GM18517 (cell line): ENCODE data around the gene SPPL2A.
"Not testable (repeated sequence)": the region's sequence is repeated elsewhere in the genome, so short reads cannot be mapped to it uniquely, and the experiment has no call there.

Experiments
- ATAC-seq: cut with Tn5 transposase; IDR thresholded peaks from one replicate; pipeline ENCODE4 v1.9.1; 2021; ENCODE audit warnings: mild to moderate bottlenecking, moderate library complexity; ENCODE audit not compliant: unreplicated experiment

Gene SPPL2A

GRCh38 chr15:50694634-50695165 lies 70.8 kb downstream of the SPPL2A start:
- not testable (repeated sequence) for ATAC-seq

DNA sequence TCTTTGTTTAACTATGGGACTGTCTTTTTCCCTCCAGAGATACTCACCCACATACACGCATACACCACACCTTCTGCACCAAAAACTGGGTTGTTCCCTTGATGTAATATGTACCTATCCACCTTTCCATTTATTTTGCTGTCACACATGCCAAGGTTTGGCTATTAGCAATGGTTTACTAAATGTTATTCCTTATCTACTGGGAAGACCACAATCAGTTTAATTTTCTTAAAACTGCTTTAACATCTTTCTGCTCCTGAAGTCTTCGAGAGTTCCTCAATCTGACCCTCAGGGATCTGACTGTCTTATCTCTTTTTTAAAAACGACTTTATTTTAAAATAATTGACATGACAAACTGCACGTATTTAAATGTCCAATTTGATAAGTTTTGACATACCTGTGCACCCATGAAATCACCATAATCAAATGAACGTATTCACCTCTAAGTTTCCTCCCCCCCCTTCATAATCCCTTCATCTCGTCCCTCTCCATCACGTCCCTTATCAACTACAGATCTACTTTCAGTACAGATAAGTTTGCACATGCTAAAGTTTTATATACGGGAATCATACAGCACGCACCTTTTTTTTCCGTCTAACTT lies 78.1 kb downstream of the SPPL2A start:
- ATAC-seq: no peak

- ATAC-seq: peak; percentile 75
Observed at GRCh38 chr15:50686469-50687301, 78.8 kb downstream of the SPPL2A start, which contains the start of gene TRPM7. TSS of gene TRPM7 (minus strand) at chr15:50686797. CDS start at chr15:50686533, 264 bp downstream.

DNA sequence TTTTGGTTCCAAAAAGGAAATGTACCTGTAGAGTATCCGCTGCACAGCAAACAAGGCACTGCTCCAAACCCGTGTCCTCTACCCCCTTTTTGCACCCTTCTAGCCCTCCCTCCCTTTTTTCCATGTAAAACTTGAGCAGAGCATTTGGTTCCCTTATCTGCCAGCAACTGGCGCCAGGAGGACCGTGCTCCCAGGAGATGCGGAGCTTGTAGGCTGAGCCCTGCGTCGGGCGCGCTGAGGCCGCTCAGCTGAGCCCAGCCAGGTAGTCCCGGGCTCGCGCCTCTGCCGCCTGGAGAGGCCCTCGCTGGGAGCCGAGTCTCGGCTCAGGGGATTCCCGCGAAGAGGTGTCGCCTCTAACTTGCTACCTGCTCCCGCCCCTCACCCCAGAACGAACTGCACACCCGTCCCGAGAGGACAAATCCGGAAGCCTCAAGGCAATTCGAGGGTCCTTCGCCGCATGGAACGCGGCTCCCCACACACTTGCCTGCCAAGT lies 79.5 kb downstream of the SPPL2A start:
- peak; percentile 41 for ATAC-seq

- ATAC-seq: no peak
Observed at GRCh38 chr15:50685191-50685975, 80.1 kb downstream of the SPPL2A start.

DNA sequence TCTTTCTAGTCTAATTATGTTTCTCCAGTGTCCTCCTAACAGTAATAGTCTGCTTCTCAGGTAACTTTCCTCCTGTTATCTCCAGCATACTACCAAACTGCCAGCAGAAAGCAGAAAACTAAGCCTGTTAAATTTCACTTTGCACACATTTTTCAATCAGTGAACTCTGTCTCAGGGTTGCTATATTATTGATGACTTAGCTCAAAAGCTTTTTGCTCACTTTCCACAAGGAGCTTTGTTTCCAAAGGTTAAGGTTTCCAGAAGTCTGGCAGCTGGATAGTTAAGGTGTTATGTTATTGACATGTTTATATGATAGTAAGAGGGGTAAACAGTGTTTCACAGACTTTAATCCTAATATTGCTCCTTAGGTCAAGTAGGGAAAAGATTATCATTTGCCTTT lies 84.0 kb downstream of the SPPL2A start:
- no peak for ATAC-seq

- ATAC-seq: no peak
Observed at GRCh38 chr15:50676799-50677483, 88.6 kb downstream of the SPPL2A start.

DNA sequence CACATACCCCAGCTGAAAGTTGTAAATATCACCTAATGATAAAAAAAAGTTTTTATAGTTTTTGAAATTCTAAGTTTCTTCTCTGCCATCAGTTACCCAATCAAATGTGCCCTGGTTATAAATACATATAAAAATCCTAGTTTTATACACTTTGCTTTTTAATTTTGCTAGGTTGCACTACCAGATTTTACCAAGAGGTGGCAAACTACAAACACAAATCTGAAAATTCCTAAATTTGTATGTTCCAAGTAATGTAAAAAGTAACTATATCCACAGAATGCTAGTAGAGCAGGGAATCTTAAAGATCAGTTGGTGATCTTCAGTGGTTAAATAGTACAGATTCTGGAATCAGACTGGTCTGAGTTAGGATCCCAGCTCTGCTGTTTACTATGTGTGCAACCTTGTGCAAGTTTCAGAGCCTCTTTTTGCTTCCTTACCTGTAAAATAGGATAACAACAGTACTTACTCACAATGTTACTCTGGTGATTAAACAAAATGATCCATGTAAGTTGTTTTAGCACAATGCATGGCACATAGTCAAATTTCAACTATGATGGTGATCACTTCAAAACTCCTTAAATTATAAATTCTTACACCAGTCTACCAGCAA lies 89.9 kb downstream of the SPPL2A start:
- no peak for ATAC-seq

DNA sequence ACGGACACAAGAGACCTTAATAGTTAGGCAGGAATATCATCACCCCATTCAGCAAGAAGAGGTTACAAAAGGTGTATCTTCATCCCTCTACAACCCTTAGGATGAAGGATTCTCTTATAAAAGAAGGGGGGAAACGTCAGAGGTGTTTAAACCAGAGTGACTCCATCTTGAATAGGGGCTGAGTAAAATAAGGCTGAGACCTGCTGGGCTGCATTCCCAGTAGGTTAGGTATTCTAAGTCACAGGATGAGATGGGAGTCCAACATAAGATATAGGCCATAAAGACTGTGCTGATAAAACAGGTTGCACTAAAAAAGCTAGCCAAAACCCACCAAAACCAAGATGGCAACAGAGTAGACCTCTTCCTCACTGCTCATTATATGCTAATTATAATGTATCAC lies 95.4 kb downstream of the SPPL2A start:
- ATAC-seq: no peak

GRCh38 chr15:50669611-50670010 lies 95.9 kb downstream of the SPPL2A start:
- ATAC-seq: no peak

DNA sequence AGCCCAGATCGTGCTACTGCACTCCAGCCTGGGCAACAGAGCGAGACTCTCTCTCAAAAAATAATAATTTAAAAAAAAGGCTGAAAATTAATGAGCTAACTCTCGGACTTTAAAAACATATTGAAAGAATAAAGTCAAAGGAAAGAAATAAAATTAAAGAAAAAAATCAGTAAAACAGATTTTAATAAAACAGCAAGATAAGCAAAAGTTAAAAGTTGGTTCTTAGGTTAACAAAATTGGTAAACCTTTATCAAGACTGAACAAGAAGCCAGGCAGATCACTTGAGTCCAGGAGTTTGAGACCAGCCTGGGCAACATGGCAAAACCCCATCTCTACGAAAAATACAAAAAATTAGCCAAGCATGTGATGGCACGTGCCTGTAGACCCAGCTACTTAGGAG lies 99.6 kb downstream of the SPPL2A start:
- no peak for ATAC-seq

DNA sequence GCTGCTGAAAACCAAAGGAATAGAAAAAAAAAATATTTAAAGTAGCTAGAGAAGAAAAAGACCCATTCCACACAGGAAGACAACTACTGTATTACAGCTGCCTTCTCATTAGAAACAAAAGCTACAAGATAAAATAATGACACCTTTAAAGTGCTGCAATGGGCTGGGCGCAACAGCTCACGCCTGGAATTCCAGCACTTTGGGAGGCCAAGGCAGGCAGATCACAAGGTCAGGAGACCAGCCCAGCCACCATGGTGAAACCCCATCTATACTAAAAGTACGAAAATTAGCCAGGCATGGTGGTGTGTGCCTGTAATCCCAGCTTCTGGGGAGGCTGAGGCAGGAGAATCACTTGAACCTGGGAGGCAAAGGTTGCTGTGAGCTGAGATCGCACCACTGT lies 110.0 kb downstream of the SPPL2A start:
- ATAC-seq: no peak

GRCh38 chr15:50653156-50653743 lies 112.3 kb downstream of the SPPL2A start:
- ATAC-seq: no peak

DNA sequence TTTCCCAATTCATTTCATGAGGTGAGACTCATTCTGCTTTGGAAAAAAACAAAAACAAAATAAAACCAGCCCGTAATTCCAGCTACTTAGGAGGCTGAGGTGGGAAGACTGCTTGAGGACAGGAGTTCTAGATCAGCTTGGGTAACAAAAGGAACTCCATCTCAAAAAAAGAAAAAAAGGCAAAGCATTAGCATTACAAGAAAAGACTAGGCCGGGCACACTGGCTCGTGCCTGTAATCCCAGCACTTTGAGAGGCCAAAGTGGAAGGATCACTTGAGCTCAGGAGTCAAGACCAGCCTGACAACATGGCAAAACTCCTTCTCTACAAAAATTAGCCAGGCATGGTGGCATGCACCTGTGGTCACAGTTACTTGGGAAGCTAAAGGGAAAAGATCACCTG lies 112.8 kb downstream of the SPPL2A start:
- no peak for ATAC-seq
